GM19395 (cell line): ENCODE data around the gene LYZL6.
"Not testable (repeated sequence)": the region's sequence is repeated elsewhere in the genome, so short reads cannot be mapped to it uniquely, and the experiment has no call there.

ENCODE experiments used
- ATAC-seq: cut with Tn5 transposase; IDR thresholded peaks from one replicate; pipeline ENCODE4 v1.9.1; 2021; ENCODE audit warnings: mild to moderate bottlenecking, moderate library complexity; ENCODE audit not compliant: unreplicated experiment

The LYZL6 gene

GRCh38 chr17:35947156-35947585 lies 3.7 kb upstream of the LYZL6 start:
- no peak for ATAC-seq

GRCh38 chr17:35944151-35944550 lies 638 bp upstream of the LYZL6 start:
- ATAC-seq: no peak

- ATAC-seq: no peak
Measured at GRCh38 chr17:35942588-35943186, 826 bp downstream of the LYZL6 start.

GRCh38 chr17:35938492-35938891 lies 5.0 kb downstream of the LYZL6 start:
- not testable (repeated sequence) for ATAC-seq

GRCh38 chr17:35936063-35936462 lies 7.5 kb downstream of the LYZL6 start:
- no peak for ATAC-seq

GRCh38 chr17:35934760-35935159 lies 8.8 kb downstream of the LYZL6 start:
- ATAC-seq: no peak

- ATAC-seq: no peak
Measured at GRCh38 chr17:35932586-35932985, 10.9 kb downstream of the LYZL6 start.

- no peak for ATAC-seq
Measured at GRCh38 chr17:35931794-35932425, 11.6 kb downstream of the LYZL6 start.

- ATAC-seq: peak; percentile 61
Measured at GRCh38 chr17:35930211-35931065, 13.1 kb downstream of the LYZL6 start, which contains the start of gene RDM1. TSS of gene RDM1 (minus strand) at chr17:35930773. CDS start at chr17:35930727, 46 bp downstream.

- no peak for ATAC-seq
Measured at GRCh38 chr17:35927714-35928113, 15.8 kb downstream of the LYZL6 start.

- no peak for ATAC-seq
Measured at GRCh38 chr17:35923609-35924114, 19.9 kb downstream of the LYZL6 start.

- ATAC-seq: no peak
Measured at GRCh38 chr17:35920229-35920628, 23.3 kb downstream of the LYZL6 start.

GRCh38 chr17:35918665-35919064 lies 24.8 kb downstream of the LYZL6 start:
- ATAC-seq: no peak

- no peak for ATAC-seq
Measured at GRCh38 chr17:35917519-35918213, 25.8 kb downstream of the LYZL6 start.

- no peak for ATAC-seq
Measured at GRCh38 chr17:35915153-35915964, 28.2 kb downstream of the LYZL6 start.

GRCh38 chr17:35914354-35914753 lies 29.2 kb downstream of the LYZL6 start:
- no peak for ATAC-seq

- ATAC-seq: no peak
Measured at GRCh38 chr17:35913609-35914008, 29.9 kb downstream of the LYZL6 start.

GRCh38 chr17:35912942-35913341 lies 30.6 kb downstream of the LYZL6 start:
- ATAC-seq: no peak

- no peak for ATAC-seq
Measured at GRCh38 chr17:35912339-35912912, 31.1 kb downstream of the LYZL6 start.

GRCh38 chr17:35909408-35909807 lies 34.1 kb downstream of the LYZL6 start:
- no peak for ATAC-seq
